Mammary epithelial cell (primary cell): ENCODE results near the gene SYNJ2.

Experiments used
- CTCF ChIP-seq, 2 donors: IDR thresholded peaks in 1 of 2; conservative IDR thresholded peaks in 1 of 2; 2 replicates each; pipeline ENCODE4 v1.5.1; 2011 to 2012; ENCODE audit warnings: inconsistent platforms in 2 of 2, low read length in 2 of 2, mild to moderate bottlenecking in 2 of 2, control low read depth in 1 of 2, low read depth in 1 of 2; ENCODE audit not compliant: insufficient read depth in 1 of 2; ENCODE audit errors: extremely low read depth in 1 of 2
- EZH2 ChIP-seq: IDR thresholded peaks from 2 replicates; pipeline ENCODE4 v1.6.1; 2012; ENCODE audit warnings: low read length, inconsistent platforms, borderline replicate concordance

DNA sequence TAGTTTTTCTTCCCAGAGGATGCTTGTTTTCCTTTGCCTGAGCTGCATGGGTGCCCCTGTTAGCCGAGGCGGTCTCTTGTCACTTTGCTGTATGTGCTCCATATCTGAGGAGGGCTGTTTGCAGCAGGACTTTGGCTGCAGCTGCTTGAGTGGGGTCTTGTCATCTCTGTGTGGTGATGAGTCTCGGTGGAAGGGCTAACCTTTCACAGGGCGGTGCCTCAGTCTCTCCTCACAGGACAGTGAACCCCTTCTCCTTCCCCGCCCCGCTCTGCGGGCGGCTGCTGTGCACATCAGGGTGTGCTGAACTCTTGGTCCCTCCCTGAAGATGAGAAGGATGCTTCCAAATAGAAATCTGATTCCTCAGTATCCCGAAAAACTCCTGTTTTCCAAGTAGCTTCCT lies 75.1 kb downstream of the SYNJ2 start:
- TF ChIP-seq CTCF (conservative IDR thresholded peaks at IDR 0.05 in 1 of 2, IDR thresholded peaks at IDR 0.05 in 1 of 2; ENCODE audit: extremely low read depth in 1 of 2, insufficient read depth in 1 of 2, low read depth in 1 of 2, low read length in 2 of 2) (no peak), EZH2 (no peak)
